IMR-90 (cell line): ENCODE results near the gene ATG7. TPM values are rescaled to one million over a fixed set of nuclear protein-coding genes. Genes with fewer than 3 reads are reported as not detected.
A peak's percentile ranks its signal among the peaks of the same experiment; 100 is the strongest.

Source experiments
- ATAC-seq: fragments of 200-7000 bp; cut with Tn5 transposase; 2 replicates; pipeline ENCODE4 v1.9.1; 2020; ENCODE audit warnings: low read depth, mild to moderate bottlenecking, moderate library complexity
- BruUV-seq: library from RNA; stranded (reverse); fragments of 400-500 nt; replicated peaks from 2 replicates; lab custom pipeline; 2021; lab: Mats Ljungman, UMichigan
- CTCF ChIA-PET: fragments of 300-600 bp; formaldehyde crosslinking; extraction: SDS; loops from one replicate; lab custom pipeline; 2021; ENCODE audit warnings: antibody characterized with exemption; lab: Yijun Ruan, JAX
- POLR2A ChIA-PET: fragments of 300-600 bp; sonication (Branson Sonifier 250); formaldehyde crosslinking; loops from one replicate; lab custom pipeline; 2022; ENCODE audit warnings: antibody characterized with exemption; ENCODE audit not compliant: unreplicated experiment; lab: Charles Lee
- DNase-seq: peaks from one replicate; pipeline ENCODE4 v3.0.0; 2013
- H2AFZ ChIP-seq: replicated peaks from 2 replicates; pipeline ENCODE3; 2013; ENCODE audit warnings: low read length, mild to moderate bottlenecking; ENCODE audit not compliant: poor library complexity
- H2AK5ac ChIP-seq: 2 replicates; pipeline ENCODE4 v1.6.1; 2013; ENCODE audit warnings: low read depth, low read length, inconsistent platforms
- H2AK9ac ChIP-seq: replicated peaks from 2 replicates; pipeline ENCODE3; 2013; ENCODE audit warnings: mild to moderate bottlenecking, low read depth, low read length, moderate library complexity; ENCODE audit not compliant: poor library complexity
- H2BK120ac ChIP-seq: 2 replicates; pipeline ENCODE4 v1.6.1; 2013; ENCODE audit warnings: low read depth, low read length, inconsistent platforms
- H2BK15ac ChIP-seq: 3 replicates; pipeline ENCODE4 v1.6.1; 2013; ENCODE audit warnings: low read depth, low read length, inconsistent platforms
- H2BK20ac ChIP-seq: 2 replicates; pipeline ENCODE4 v1.6.1; 2013; ENCODE audit warnings: low read depth, mild to moderate bottlenecking, inconsistent platforms, low read length, moderate library complexity
- H2BK5ac ChIP-seq: 2 replicates; pipeline ENCODE4 v1.6.1; 2013; ENCODE audit warnings: mild to moderate bottlenecking, low read depth, low read length, inconsistent platforms; ENCODE audit not compliant: poor library complexity, severe bottlenecking
- H3K14ac ChIP-seq: replicated peaks from 2 replicates; pipeline ENCODE4 v1.6.1; 2013; ENCODE audit warnings: low read depth, low read length, inconsistent platforms
- H3K18ac ChIP-seq: 2 replicates; pipeline ENCODE4 v1.6.1; 2013; ENCODE audit warnings: low read depth, low read length, control low read depth
- H3K23ac ChIP-seq: 2 replicates; pipeline ENCODE4 v1.6.1; 2013; ENCODE audit warnings: low read depth, low read length, inconsistent platforms
- H3K27ac ChIP-seq: 2 replicates; pipeline ENCODE4 v1.5.1; 2013; ENCODE audit warnings: mild to moderate bottlenecking, control low read depth, low read length; ENCODE audit not compliant: insufficient read depth
- H3K27me3 ChIP-seq: 2 replicates; pipeline ENCODE4 v1.6.1; 2013; ENCODE audit warnings: low read length; ENCODE audit not compliant: control insufficient read depth, insufficient read depth
- H3K36me3 ChIP-seq: 2 replicates; pipeline ENCODE4 v1.6.1; 2013; ENCODE audit warnings: low read length, mixed read lengths; ENCODE audit not compliant: control insufficient read depth, insufficient read depth
- H3K4ac ChIP-seq: 2 replicates; pipeline ENCODE4 v1.6.1; 2013; ENCODE audit warnings: low read depth, low read length, inconsistent platforms
- H3K4me1 ChIP-seq: 2 replicates; pipeline ENCODE4 v1.6.1; 2013; ENCODE audit warnings: low read length, mixed read lengths; ENCODE audit not compliant: control insufficient read depth, insufficient read depth
- H3K4me2 ChIP-seq: 2 replicates; pipeline ENCODE4 v1.6.1; 2013; ENCODE audit warnings: low read depth, mild to moderate bottlenecking, control low read depth, low read length, moderate library complexity
- H3K4me3 ChIP-seq: 2 replicates; pipeline ENCODE4 v1.5.1; 2013; ENCODE audit warnings: low read depth, mild to moderate bottlenecking, control low read depth, low read length, moderate library complexity; ENCODE audit not compliant: insufficient read depth
- H3K56ac ChIP-seq: 2 replicates; pipeline ENCODE4 v1.6.1; 2013; ENCODE audit warnings: low read length, inconsistent platforms; ENCODE audit not compliant: insufficient read depth; ENCODE audit errors: extremely low read depth
- H3K79me1 ChIP-seq, 2 experiments: 2 replicates each; pipeline ENCODE4 v1.6.1; 2013; ENCODE audit warnings: low read length in 2 of 2, inconsistent platforms in 1 of 2, low read depth in 1 of 2
- H3K9ac ChIP-seq: 2 replicates; pipeline ENCODE4 v1.6.1; 2013; ENCODE audit warnings: low read depth, low read length, control low read depth
- H3K9me1 ChIP-seq: 2 replicates; pipeline ENCODE4 v1.6.1; 2013; ENCODE audit warnings: low read length, inconsistent platforms; ENCODE audit not compliant: insufficient read depth
- H3K9me3 ChIP-seq: 2 replicates; pipeline ENCODE4 v1.6.1; 2013; ENCODE audit warnings: low read length; ENCODE audit not compliant: control insufficient read depth, insufficient read depth
- H4K20me1 ChIP-seq: 2 replicates; pipeline ENCODE4 v1.6.1; 2013; ENCODE audit warnings: low read length, inconsistent platforms; ENCODE audit not compliant: insufficient read depth
- H4K5ac ChIP-seq: 2 replicates; pipeline ENCODE4 v1.6.1; 2013; ENCODE audit warnings: mild to moderate bottlenecking, low read depth, low read length, control low read depth
- H4K8ac ChIP-seq, 2 experiments: 2 replicates each; pipeline ENCODE4 v1.6.1; 2013; ENCODE audit warnings: low read depth in 2 of 2, low read length in 2 of 2, control low read depth in 1 of 2, inconsistent platforms in 1 of 2
- H4K91ac ChIP-seq: 2 replicates; pipeline ENCODE4 v1.6.1; 2013; ENCODE audit warnings: low read depth, low read length, inconsistent platforms; ENCODE audit not compliant: insufficient read depth
- BHLHE40 ChIP-seq: fragments of 150-350 bp; IDR thresholded peaks from 2 replicates; pipeline ENCODE4 v1.6.1; 2016; ENCODE audit warnings: mild to moderate bottlenecking, low read depth, low read length
- CEBPB ChIP-seq: IDR thresholded peaks from 2 replicates; pipeline ENCODE4 v1.6.1; 2012; ENCODE audit warnings: low read depth, low read length, improper control_type of control experiment
- MAZ ChIP-seq: IDR thresholded peaks from 2 replicates; pipeline ENCODE4 v1.6.1; 2012; ENCODE audit warnings: low read depth, mild to moderate bottlenecking, low read length, improper control_type of control experiment, moderate library complexity, borderline replicate concordance
- WGBS, 2 experiments: methylation state at CpG; one replicate each; pipeline versions ENCODE4 v1.1.5 to v1.1.7; 2013; ENCODE audit warnings: missing lambda C conversion rate in 2 of 2; ENCODE audit not compliant: insufficient read length in 1 of 2; ENCODE audit errors: extremely low coverage in 2 of 2; 5-methylcytosine and 5-hydroxymethylcytosine counted together
- dilution Hi-C: fragments of 300-500 bp; cut with HindIII; formaldehyde crosslinking; loops from one replicate; pipeline ENCODE4 v1.14.3; 2018; ENCODE audit warnings: low sequenced_read_pairs; ENCODE audit not compliant: unreplicated experiment
- in situ Hi-C: fragments of 300-500 bp; cut with MboI; formaldehyde crosslinking; loops from 3 replicates; pipeline ENCODE4 v1.14.3; 2019; ENCODE audit warnings: low sequenced_read_pairs, inconsistent platforms, mixed read lengths
- intact Hi-C: fragments of 100-400 bp; cut with micrococcal nuclease; formaldehyde crosslinking; loops from 2 replicates; pipeline ENCODE4 v1.10.0; 2022
- polyA plus RNA-seq, 3 experiments: library from polyadenylated mRNA; depleted of rRNA; stranded (reverse); fragments of >200 nt; gene quantifications; 2 replicates each; pipeline ENCODE4 v1.2.3, GENCODE V29; 2012; ENCODE audit warnings: low replicate concordance in 1 of 3
- total RNA-seq: library from RNA; depleted of rRNA; stranded (reverse); fragments of >200 nt; gene quantifications from 2 replicates; pipeline ENCODE4 v1.2.3, GENCODE V29; 2012
- TF ChIP-seq, protein P1 (sequence below): fragments of 150-350 bp; IDR thresholded peaks from 2 replicates; pipeline ENCODE4 v1.6.1; 2016; ENCODE audit warnings: low read depth, mild to moderate bottlenecking, low read length, moderate library complexity, borderline replicate concordance

The ATG7 gene
- total and polyA plus RNA-seq, 2 of the 4 experiments (the other 2 are of a cell fraction) = 15.6 to 51.4 TPM

DNA sequence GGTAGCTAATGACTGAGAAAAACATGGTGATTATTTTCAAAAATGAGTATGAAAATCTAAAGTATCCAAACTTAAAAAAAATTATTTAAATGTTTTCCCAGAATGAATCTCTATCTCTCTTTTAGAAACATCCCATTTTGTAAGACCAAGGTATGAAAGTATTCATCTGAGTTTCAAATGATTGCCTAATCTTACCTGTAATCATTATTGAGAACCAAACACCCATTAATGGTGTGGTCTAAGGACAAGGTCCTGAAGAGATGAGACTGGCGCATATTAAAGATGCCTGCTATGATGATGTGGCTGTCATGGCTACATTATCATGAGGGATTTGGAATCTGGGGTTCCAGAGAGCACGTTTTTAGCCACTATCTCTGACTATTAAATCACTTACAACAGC, 206.0 kb downstream of the ATG7 start:
- CTCF ChIA-PET = no interaction called here
- TF ChIP-seq, protein P1, sequence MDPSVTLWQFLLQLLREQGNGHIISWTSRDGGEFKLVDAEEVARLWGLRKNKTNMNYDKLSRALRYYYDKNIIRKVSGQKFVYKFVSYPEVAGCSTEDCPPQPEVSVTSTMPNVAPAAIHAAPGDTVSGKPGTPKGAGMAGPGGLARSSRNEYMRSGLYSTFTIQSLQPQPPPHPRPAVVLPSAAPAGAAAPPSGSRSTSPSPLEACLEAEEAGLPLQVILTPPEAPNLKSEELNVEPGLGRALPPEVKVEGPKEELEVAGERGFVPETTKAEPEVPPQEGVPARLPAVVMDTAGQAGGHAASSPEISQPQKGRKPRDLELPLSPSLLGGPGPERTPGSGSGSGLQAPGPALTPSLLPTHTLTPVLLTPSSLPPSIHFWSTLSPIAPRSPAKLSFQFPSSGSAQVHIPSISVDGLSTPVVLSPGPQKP = no peak
- no peak for TF ChIP-seq BHLHE40
- TF ChIP-seq MAZ = no peak
- TF ChIP-seq CEBPB = peak; percentile 25; the same call in 1 of the 2 replicates

More for the DNA sequence above, 206.0 kb downstream of the ATG7 start:
- H2BK20ac ChIP-seq = peak overlapping the region; percentile 91
- no peaks in the 10 kb centered on the region for H3K36me3 ChIP-seq
- intact Hi-C loops = no loop called here
- BruUV-seq = no TSS peak
- no peaks in the 10 kb centered on the region for H4K20me1 ChIP-seq
- H4K91ac ChIP-seq = peak overlapping the region; percentile 84
- H2BK15ac ChIP-seq = peak overlapping the region; percentile 89; the same call in 2 of the 3 replicates
- ATAC-seq (no peak), DNase-seq (no peak)
- H3K27me3 ChIP-seq = no peaks in the 10 kb centered on the region
- POLR2A ChIA-PET = interaction anchor here (0.9 kb wide), 1 partner anchor 24 kb away, joined by 3 read pairs; no protein-coding TSS in a partner anchor
- no CpG with 5 or more reads among the region's 2 CpGs for WGBS, 2 experiments
- H3K18ac ChIP-seq = peak overlapping the region; percentile 92
- peak overlapping the region; percentile 89 for H3K4ac ChIP-seq
- peak overlapping the region; percentile 60; the same call in 1 of the 2 replicates for H3K9ac ChIP-seq
- H3K27ac ChIP-seq = peak overlapping the region; percentile 90; the same call in 1 of the 2 replicates
- peak overlapping the region; percentile 85 for H3K23ac ChIP-seq
- peak overlapping the region; percentile 73 for H4K5ac ChIP-seq
- H3K4me2 ChIP-seq = no peak overlapping the region
- in situ Hi-C loops = no loop called here
- H3K4me1 ChIP-seq = peaks cover 15% of the 10 kb centered on the region
- H3K4me3 ChIP-seq = no peak overlapping the region
- H2AFZ ChIP-seq = no peak overlapping the region
- dilution Hi-C loops = no loop called here
- H3K56ac ChIP-seq = peak overlapping the region; percentile 64
- H2AK5ac ChIP-seq = peak overlapping the region; percentile 55; the same call in 1 of the 2 replicates
- peak overlapping the region; percentile 73 for H3K14ac ChIP-seq
- H4K8ac ChIP-seq = peak overlapping the region; percentile 13 to 88
- H2BK120ac ChIP-seq = peak overlapping the region; percentile 91
- H3K79me1 ChIP-seq = peaks cover 0 to 29% of the 10 kb centered on the region in 2 experiments; a peak in 1 of 4 replicates
- no peaks in the 10 kb centered on the region for H3K9me3 ChIP-seq
- peak overlapping the region; percentile 96 for H2BK5ac ChIP-seq
- peaks cover 4% of the 10 kb centered on the region; the same call in 1 of the 2 replicates for H3K9me1 ChIP-seq
- no peak overlapping the region for H2AK9ac ChIP-seq
